Sigmoid colon (tissue), 3 donors: Measurements from ENCODE around the gene PAX2.

ENCODE experiments used
- CTCF ChIP-seq, 4 experiments: fragments of 450-650 bp in 3 of 4; fragments of 200-600 bp in 1 of 4; IDR thresholded peaks; one replicate each; pipeline ENCODE4 v1.5.1; 2016 to 2019; ENCODE audit warnings: antibody characterized with exemption in 4 of 4, mild to moderate bottlenecking in 3 of 4, moderate library complexity in 2 of 4
- POLR2A ChIP-seq, 2 donors: fragments of 450-650 bp; IDR thresholded peaks; one replicate each; pipeline ENCODE4 v1.6.1; 2016; ENCODE audit warnings: antibody characterized with exemption in 2 of 2, mild to moderate bottlenecking in 2 of 2, moderate library complexity in 2 of 2

DNA sequence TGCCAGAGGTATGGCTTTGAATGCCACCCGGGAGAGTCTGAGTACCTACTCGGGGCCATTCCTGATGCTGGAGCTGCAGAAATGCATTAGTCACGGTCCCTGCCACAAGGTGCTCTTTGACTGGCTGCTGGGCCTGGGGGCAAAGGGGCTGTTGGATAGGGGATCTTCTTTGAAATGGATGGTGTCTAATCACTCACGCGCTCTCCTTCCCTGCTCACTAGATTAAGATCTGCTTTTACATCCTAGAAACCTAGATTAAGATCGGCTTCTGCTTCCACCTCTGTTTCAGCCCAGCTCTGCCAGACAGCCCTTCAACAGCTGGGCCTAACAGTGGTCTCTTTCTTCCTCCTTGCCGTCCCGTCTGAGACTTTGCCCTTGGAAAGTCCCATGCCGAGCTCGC is 57.2 kb downstream of the PAX2 start:
- TF ChIP-seq CTCF (IDR thresholded peaks at IDR 0.05) (no peak), POLR2A (IDR thresholded peaks at IDR 0.05) (no peak)
